Activated CD4-positive, alpha-beta T cell treated with anti-CD3 and anti-CD28 coated beads, Interleukin-2, amount 50 U/mL, for 48 hours (primary cell): ENCODE measurements around the gene CFAP100.

Experiments
- DNase-seq, 2 experiments: peaks; one replicate each; pipeline ENCODE4 v3.0.0-alpha.2; 2020

Gene CFAP100

GRCh38 chr3:126484662-126485061, 90.0 kb downstream of the CFAP100 start:
- no peak for DNase-seq

- no peak for DNase-seq
These were observed 90.6 kb downstream of the CFAP100 start for GRCh38 chr3:126485176-126485897.

GRCh38 chr3:126485956-126486355, 91.2 kb downstream of the CFAP100 start:
- no peak for DNase-seq
